WTC11 (cell line): ENCODE measurements around the gene GPER1.

Experiments used
- CTCF ChIP-seq: fragments of 200-600 bp; IDR thresholded peaks from 2 replicates; pipeline ENCODE4 v1.8.0; 2022; ENCODE audit warnings: antibody characterized with exemption
- NR3C1 ChIP-seq: sonication (generic); formaldehyde crosslinking; conservative IDR thresholded peaks from 2 replicates; pipeline ENCODE4 v1.8.1; 2023; ENCODE audit warnings: low read depth, mild to moderate bottlenecking, missing genetic modification reagents
- USF1 ChIP-seq: sonication (generic); formaldehyde crosslinking; IDR thresholded peaks from 2 replicates; pipeline ENCODE4 v1.8.0; 2022; ENCODE audit warnings: mild to moderate bottlenecking, missing genetic modification reagents
- USF2 ChIP-seq: sonication (generic); formaldehyde crosslinking; IDR thresholded peaks from 2 replicates; pipeline ENCODE4 v1.8.1; 2023; ENCODE audit warnings: mild to moderate bottlenecking, missing genetic modification reagents, moderate library complexity

- TF ChIP-seq CTCF (no peak), USF1 (CRISPR knock-in tag) (no peak), USF2 (CRISPR knock-in tag) (no peak), NR3C1 (CRISPR knock-in tag) (no peak)
Measured at GRCh38 chr7:1097120-1097504, 9.2 kb downstream of the GPER1 start.
